HepG2 (cell line): ENCODE results near the gene ADIPOR2. TPM values are rescaled to one million over a fixed set of nuclear protein-coding genes. Genes with fewer than 3 reads are reported as not detected.

Experiments
- BCL6 ChIP-seq: IDR thresholded peaks from 2 replicates; pipeline ENCODE4 v1.6.1; 2016; ENCODE audit warnings: missing genetic modification reagents, missing compliant biosample characterization
- CAMTA2 ChIP-seq: sonication (generic); formaldehyde crosslinking; IDR thresholded peaks from 2 replicates; pipeline ENCODE4 v1.4.0; 2020; ENCODE audit warnings: mild to moderate bottlenecking, missing genetic modification reagents, borderline replicate concordance
- CBFB ChIP-seq: sonication (generic); formaldehyde crosslinking; IDR thresholded peaks from 2 replicates; pipeline ENCODE4 v1.4.0; 2020; ENCODE audit warnings: missing genetic modification reagents
- HDAC2 ChIP-seq: sonication (generic); formaldehyde crosslinking; IDR thresholded peaks from 2 replicates; pipeline ENCODE4 v1.4.0; 2020; ENCODE audit warnings: missing genetic modification reagents
- HOXA3 ChIP-seq: sonication (generic); formaldehyde crosslinking; IDR thresholded peaks from 2 replicates; pipeline ENCODE4 v1.5.0; 2020; ENCODE audit warnings: missing genetic modification reagents
- MIER3 ChIP-seq: IDR thresholded peaks from 2 replicates; pipeline ENCODE4 v1.6.1; 2016; ENCODE audit warnings: missing compliant biosample characterization, borderline replicate concordance
- PHF21A ChIP-seq: sonication (generic); formaldehyde crosslinking; IDR thresholded peaks from 2 replicates; pipeline ENCODE4 v1.5.0; 2020; ENCODE audit warnings: mild to moderate bottlenecking, missing genetic modification reagents
- PITX1 ChIP-seq: sonication (generic); formaldehyde crosslinking; IDR thresholded peaks from 2 replicates; pipeline ENCODE4 v1.5.1; 2020; ENCODE audit warnings: mild to moderate bottlenecking, missing genetic modification reagents
- SATB2 ChIP-seq: sonication (generic); formaldehyde crosslinking; IDR thresholded peaks from 2 replicates; pipeline ENCODE4 v1.5.0; 2020; ENCODE audit warnings: missing genetic modification reagents
- STAG1 ChIP-seq: sonication (generic); formaldehyde crosslinking; IDR thresholded peaks from 2 replicates; pipeline ENCODE4 v1.4.0; 2020; ENCODE audit warnings: missing genetic modification reagents
- TAF1 ChIP-seq: sonication (generic); formaldehyde crosslinking; IDR thresholded peaks from 2 replicates; pipeline ENCODE4 v1.4.0; 2020; ENCODE audit warnings: missing genetic modification reagents
- TAF15 ChIP-seq: fragments of 200-400 bp; formaldehyde crosslinking; IDR thresholded peaks from one replicate; pipeline ENCODE4 v1.6.1; 2018; ENCODE audit warnings: mild to moderate bottlenecking, low read depth, low read length; ENCODE audit not compliant: poor library complexity, severe bottlenecking
- TOE1 ChIP-seq: sonication (generic); formaldehyde crosslinking; IDR thresholded peaks from 2 replicates; pipeline ENCODE4 v1.4.0; 2020; ENCODE audit warnings: mild to moderate bottlenecking, missing genetic modification reagents
- ZBTB38 ChIP-seq: sonication (generic); formaldehyde crosslinking; IDR thresholded peaks from 2 replicates; pipeline ENCODE4 v1.5.1; 2020; ENCODE audit warnings: mild to moderate bottlenecking, missing genetic modification reagents
- ZKSCAN1 ChIP-seq: fragments of 150-350 bp; IDR thresholded peaks from 2 replicates; pipeline ENCODE4 v1.6.1; 2014; ENCODE audit warnings: low read length
- ZNF331 ChIP-seq: sonication (generic); formaldehyde crosslinking; IDR thresholded peaks from 2 replicates; pipeline ENCODE4 v1.4.0; 2020; ENCODE audit warnings: missing genetic modification reagents
- ZNF558 ChIP-seq: sonication (generic); formaldehyde crosslinking; IDR thresholded peaks from 2 replicates; pipeline ENCODE4 v1.9.0; 2022; ENCODE audit warnings: mild to moderate bottlenecking, missing genetic modification reagents, borderline replicate concordance
- ZNF850 ChIP-seq: sonication (generic); formaldehyde crosslinking; conservative IDR thresholded peaks from 2 replicates; pipeline ENCODE4 v1.9.0; 2021; ENCODE audit warnings: mild to moderate bottlenecking, missing genetic modification reagents
- ZSCAN30 ChIP-seq: sonication (generic); formaldehyde crosslinking; IDR thresholded peaks from 2 replicates; pipeline ENCODE4 v1.5.0; 2020; ENCODE audit warnings: mild to moderate bottlenecking, missing genetic modification reagents
- polyA plus RNA-seq, 8 experiments: library from polyadenylated mRNA; depleted of rRNA in 3 of 8; stranded (reverse) in 7 of 8; unstranded in 1 of 8; fragments of >200 nt; fragmentation: Illumina TruSeq in 4 of 8; extraction: Trizol in 4 of 8; gene quantifications; 2 replicates each; pipeline versions ENCODE4 v1.2.1 to v1.2.3, GENCODE V29; 2011 to 2016; ENCODE audit warnings: low read depth in 4 of 8, missing spikeins in 1 of 8, mixed read lengths in 1 of 8; ENCODE audit not compliant: insufficient read depth in 1 of 8
- total RNA-seq, 5 experiments: library from RNA; depleted of rRNA; stranded (reverse); fragments of >200 nt; fragmentation: Illumina TruSeq; extraction: Trizol; gene quantifications; 2 replicates each; pipeline ENCODE4 v1.2.3, GENCODE V29; 2016; ENCODE audit warnings: low read depth in 1 of 5
- TF ChIP-seq, protein P1 (sequence below): sonication (generic); formaldehyde crosslinking; IDR thresholded peaks from 2 replicates; pipeline ENCODE4 v1.8.1; 2023; ENCODE audit warnings: missing genetic modification reagents, mild to moderate bottlenecking, borderline replicate concordance
- TF ChIP-seq, protein P2 (sequence below): IDR thresholded peaks from 2 replicates; pipeline ENCODE4 v1.6.1; 2016; ENCODE audit warnings: control low read depth
- TF ChIP-seq, protein P3 (sequence below): sonication (generic); formaldehyde crosslinking; IDR thresholded peaks from 2 replicates; pipeline ENCODE4 v1.4.0; 2020; ENCODE audit warnings: mild to moderate bottlenecking, low read depth, missing genetic modification reagents
- TF ChIP-seq, protein P4 (sequence below): sonication (generic); formaldehyde crosslinking; IDR thresholded peaks from 2 replicates; pipeline ENCODE4 v1.4.0; 2020; ENCODE audit warnings: missing genetic modification reagents
- TF ChIP-seq, protein P5 (sequence below): IDR thresholded peaks from 2 replicates; pipeline ENCODE4 v1.6.1; 2016; ENCODE audit warnings: missing genetic modification reagents, missing compliant biosample characterization
- TF ChIP-seq, protein P6 (sequence below): IDR thresholded peaks from 2 replicates; pipeline ENCODE4 v1.6.1; 2016; ENCODE audit warnings: low read depth
- TF ChIP-seq, protein P7 (sequence below): sonication (generic); formaldehyde crosslinking; IDR thresholded peaks from 2 replicates; pipeline ENCODE4 v1.4.0; 2020; ENCODE audit warnings: mild to moderate bottlenecking, missing genetic modification reagents

ADIPOR2 gene
- total and polyA plus RNA-seq, 2 of the 13 experiments (the other 11 are each of a cell fraction or from before 2014, with no cell fraction given): 35.2 to 52.2 TPM

DNA sequence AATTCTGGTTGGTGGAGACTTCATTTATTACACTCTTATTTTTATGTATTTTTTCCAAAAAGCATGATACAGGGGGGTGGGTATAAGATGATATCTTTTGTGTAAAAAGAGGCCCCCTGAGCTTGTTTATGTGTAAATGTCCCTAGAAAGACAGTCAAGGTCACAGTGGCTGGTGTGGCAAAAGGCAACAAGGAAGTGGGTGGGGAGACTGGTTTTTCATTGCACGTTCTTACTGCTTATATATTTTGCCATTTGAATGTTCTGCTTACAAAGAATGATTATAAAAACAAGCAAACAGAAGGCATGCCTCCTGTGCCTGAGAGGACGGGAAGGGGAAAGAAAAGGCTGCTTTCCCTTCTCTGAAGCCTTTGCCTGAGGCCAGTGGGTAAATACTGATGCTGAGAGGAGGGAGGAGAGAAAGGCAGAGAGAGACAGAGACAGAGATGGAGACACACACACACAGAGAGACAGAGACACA lies 24.1 kb upstream of the ADIPOR2 start (continued):
- TF ChIP-seq MIER3 (CRISPR knock-in tag) (0 out of 2 replicates have a peak, but pooled peaks have one; percentile 41), ZNF331 (CRISPR knock-in tag) (no peak), HOXA3 (CRISPR knock-in tag) (no peak), ZNF850 (CRISPR knock-in tag) (no peak), TOE1 (CRISPR knock-in tag) (no peak), TAF1 (CRISPR knock-in tag) (no peak), PITX1 (CRISPR knock-in tag) (peak; percentile 53; the same call in 1 of the 2 replicates), STAG1 (no peak), ZSCAN30 (CRISPR knock-in tag) (no peak), CAMTA2 (CRISPR knock-in tag) (no peak), ZNF558 (no peak), PHF21A (CRISPR knock-in tag) (no peak), SATB2 (CRISPR knock-in tag) (no peak), HDAC2 (CRISPR knock-in tag) (peak; percentile 34; the same call in 1 of the 2 replicates), TAF15 (no peak), ZKSCAN1 (no peak), BCL6 (peak; percentile 99), CBFB (CRISPR knock-in tag) (no peak), ZBTB38 (CRISPR knock-in tag) (no peak)
- TF ChIP-seq, protein P1, sequence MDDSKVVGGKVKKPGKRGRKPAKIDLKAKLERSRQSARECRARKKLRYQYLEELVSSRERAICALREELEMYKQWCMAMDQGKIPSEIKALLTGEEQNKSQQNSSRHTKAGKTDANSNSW (CRISPR knock-in tag): no peak
- TF ChIP-seq, protein P2, sequence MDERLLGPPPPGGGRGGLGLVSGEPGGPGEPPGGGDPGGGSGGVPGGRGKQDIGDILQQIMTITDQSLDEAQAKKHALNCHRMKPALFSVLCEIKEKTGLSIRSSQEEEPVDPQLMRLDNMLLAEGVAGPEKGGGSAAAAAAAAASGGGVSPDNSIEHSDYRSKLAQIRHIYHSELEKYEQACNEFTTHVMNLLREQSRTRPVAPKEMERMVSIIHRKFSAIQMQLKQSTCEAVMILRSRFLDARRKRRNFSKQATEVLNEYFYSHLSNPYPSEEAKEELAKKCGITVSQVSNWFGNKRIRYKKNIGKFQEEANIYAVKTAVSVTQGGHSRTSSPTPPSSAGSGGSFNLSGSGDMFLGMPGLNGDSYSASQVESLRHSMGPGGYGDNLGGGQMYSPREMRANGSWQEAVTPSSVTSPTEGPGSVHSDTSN (CRISPR knock-in tag): no peak
- TF ChIP-seq, protein P3, sequence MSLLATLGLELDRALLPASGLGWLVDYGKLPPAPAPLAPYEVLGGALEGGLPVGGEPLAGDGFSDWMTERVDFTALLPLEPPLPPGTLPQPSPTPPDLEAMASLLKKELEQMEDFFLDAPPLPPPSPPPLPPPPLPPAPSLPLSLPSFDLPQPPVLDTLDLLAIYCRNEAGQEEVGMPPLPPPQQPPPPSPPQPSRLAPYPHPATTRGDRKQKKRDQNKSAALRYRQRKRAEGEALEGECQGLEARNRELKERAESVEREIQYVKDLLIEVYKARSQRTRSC: no peak
- TF ChIP-seq, protein P4, sequence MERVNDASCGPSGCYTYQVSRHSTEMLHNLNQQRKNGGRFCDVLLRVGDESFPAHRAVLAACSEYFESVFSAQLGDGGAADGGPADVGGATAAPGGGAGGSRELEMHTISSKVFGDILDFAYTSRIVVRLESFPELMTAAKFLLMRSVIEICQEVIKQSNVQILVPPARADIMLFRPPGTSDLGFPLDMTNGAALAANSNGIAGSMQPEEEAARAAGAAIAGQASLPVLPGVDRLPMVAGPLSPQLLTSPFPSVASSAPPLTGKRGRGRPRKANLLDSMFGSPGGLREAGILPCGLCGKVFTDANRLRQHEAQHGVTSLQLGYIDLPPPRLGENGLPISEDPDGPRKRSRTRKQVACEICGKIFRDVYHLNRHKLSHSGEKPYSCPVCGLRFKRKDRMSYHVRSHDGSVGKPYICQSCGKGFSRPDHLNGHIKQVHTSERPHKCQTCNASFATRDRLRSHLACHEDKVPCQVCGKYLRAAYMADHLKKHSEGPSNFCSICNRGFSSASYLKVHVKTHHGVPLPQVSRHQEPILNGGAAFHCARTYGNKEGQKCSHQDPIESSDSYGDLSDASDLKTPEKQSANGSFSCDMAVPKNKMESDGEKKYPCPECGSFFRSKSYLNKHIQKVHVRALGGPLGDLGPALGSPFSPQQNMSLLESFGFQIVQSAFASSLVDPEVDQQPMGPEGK (CRISPR knock-in tag): peak; percentile 69
- TF ChIP-seq, protein P5, sequence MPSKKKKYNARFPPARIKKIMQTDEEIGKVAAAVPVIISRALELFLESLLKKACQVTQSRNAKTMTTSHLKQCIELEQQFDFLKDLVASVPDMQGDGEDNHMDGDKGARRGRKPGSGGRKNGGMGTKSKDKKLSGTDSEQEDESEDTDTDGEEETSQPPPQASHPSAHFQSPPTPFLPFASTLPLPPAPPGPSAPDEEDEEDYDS: no peak
- TF ChIP-seq, protein P6, sequence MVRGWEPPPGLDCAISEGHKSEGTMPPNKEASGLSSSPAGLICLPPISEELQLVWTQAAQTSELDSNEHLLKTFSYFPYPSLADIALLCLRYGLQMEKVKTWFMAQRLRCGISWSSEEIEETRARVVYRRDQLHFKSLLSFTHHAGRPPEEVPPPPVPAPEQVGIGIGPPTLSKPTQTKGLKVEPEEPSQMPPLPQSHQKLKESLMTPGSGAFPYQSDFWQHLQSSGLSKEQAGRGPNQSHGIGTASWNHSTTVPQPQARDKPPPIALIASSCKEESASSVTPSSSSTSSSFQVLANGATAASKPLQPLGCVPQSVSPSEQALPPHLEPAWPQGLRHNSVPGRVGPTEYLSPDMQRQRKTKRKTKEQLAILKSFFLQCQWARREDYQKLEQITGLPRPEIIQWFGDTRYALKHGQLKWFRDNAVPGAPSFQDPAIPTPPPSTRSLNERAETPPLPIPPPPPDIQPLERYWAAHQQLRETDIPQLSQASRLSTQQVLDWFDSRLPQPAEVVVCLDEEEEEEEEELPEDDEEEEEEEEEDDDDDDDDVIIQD (CRISPR knock-in tag): no peak
- TF ChIP-seq, protein P7, sequence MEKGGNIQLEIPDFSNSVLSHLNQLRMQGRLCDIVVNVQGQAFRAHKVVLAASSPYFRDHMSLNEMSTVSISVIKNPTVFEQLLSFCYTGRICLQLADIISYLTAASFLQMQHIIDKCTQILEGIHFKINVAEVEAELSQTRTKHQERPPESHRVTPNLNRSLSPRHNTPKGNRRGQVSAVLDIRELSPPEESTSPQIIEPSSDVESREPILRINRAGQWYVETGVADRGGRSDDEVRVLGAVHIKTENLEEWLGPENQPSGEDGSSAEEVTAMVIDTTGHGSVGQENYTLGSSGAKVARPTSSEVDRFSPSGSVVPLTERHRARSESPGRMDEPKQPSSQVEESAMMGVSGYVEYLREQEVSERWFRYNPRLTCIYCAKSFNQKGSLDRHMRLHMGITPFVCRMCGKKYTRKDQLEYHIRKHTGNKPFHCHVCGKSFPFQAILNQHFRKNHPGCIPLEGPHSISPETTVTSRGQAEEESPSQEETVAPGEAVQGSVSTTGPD (CRISPR knock-in tag): no peak
